ENCODE measurements around the gene DIS3L2.

- TF ChIP-seq EZH2 (IDR thresholded peaks at IDR 0.05; ENCODE audit: insufficient read depth, poor library complexity, severe bottlenecking) (no peak), EZH2phosphoT487 (IDR thresholded peaks at IDR 0.05; ENCODE audit: insufficient read depth, low read depth) (no peak)
Measured at GRCh38 chr2:231928481-231928880, 33.0 kb upstream of the DIS3L2 start.
